Measurements from ENCODE around the gene CORO2B.
"Not testable (repeated sequence)": the region's sequence is repeated elsewhere in the genome, so short reads cannot be mapped to it uniquely, and the experiment has no call there.

CORO2B gene

DNA sequence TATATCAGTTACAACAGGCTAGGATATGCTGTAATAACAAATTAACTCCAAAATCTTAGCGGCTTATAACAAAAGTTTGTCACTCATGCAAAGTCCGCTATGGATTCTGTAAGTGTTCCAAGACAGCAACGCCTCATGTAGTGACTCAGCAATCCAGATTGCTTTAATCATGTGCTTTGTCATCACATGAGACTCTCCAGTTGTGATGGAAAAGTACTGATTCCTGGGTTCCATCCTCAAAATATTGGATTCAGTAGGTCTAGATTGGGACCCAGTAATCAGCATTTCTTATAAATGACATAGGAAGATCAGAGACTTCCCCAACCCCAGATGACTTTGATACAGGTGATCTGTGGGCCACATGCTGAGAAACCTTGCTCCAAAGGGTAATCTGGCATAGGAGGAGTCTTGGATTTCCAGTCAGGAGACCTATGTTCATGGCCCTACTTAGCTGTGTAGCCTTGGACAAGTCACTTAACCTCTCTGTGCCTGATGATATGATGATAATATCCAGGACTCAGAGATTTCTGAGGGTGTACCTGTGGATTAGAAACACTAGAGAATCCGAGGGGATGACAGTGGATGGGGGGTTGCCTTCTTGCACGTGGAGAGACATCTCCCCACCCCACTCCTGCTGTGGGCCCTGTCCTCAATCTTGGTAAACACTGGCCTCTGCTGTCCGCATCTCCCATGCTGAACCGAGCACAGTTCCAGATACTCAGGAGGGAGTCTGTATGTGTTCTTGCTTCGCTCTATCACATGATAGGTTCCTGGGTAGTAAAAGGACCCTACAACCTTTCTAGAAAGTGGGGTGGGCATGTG is 65.5 kb downstream of the CORO2B start:
- no peak for DNase-seq (ENCODE audit: low spot score)

DNA sequence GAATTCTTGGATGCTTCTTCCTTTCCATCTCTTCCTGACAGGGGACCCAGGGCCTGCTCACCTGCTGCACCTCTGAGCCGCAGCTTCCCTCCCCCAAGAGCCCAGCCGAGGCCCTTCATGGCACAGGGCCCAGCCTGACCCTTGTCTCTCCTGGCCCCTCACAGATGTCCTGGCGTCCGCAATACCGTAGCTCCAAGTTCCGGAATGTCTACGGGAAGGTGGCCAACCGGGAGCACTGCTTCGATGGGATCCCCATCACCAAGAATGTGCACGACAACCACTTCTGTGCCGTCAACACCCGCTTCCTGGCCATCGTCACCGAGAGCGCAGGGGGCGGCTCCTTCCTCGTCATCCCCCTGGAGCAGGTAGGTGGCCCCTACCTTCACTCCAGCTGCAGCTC is 66.2 kb downstream of the CORO2B start:
- no peak for DNase-seq (ENCODE audit: low spot score)

DNA sequence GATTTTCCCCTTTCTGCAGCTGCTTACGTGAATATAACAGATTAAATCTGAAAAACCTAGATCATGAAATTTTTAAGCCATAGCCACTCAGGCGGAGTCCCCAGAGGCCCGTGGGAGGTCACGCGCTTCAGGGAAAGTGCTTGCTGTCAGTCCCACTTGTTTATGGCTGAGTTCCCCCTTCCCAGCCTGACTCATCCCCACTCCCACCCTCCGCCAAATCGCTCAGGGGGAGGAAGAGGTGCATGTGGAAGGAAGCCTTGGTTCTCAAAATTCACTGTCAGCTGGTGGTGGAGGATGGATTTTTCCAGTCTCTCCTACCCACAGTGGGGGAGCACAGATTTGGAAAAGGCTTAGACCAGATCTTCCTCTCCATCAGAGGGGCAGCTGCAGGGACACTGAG is 67.4 kb downstream of the CORO2B start:
- DNase-seq (ENCODE audit: low spot score) = no peak

DNA sequence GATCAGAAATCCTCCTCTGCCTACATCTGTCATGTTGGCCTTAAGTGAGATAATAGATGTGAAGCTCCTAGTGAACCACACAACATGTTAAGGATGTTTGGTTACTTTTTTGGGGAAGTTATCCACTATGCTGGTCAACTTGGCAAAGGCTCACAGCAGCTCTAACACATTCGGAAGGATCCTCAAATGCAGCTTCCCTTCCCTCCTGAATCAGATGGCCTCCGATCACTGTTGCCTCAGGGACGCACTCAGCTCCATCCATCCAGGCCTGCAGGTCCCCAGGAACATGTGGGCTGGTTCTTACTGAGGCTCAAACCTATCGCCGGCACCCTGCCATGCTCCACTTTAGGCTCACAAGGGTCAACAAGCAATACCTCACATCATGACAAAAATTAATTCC is 67.9 kb downstream of the CORO2B start:
- no peak for DNase-seq (ENCODE audit: low spot score)

DNA sequence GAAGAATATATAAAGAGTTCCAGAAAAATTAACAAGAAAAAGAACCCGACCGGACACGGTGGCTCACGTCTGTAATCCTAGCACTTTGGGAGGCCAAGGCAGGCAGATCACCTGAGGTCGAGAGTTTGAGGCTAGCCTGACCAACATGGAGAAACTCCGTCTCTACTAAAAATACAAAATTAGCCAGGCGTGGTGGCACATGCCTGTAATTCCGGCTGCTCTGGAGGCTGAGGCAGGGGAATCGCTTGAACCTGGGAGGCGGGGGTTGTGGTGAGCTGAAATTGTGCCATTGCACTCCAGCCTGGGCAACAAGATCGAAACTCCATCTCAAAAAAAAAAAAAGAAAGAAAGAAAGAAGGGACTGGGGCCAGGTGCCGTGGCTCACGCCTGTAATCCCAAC is 68.6 kb downstream of the CORO2B start:
- DNase-seq (ENCODE audit: low spot score) = not testable (repeated sequence)

DNA sequence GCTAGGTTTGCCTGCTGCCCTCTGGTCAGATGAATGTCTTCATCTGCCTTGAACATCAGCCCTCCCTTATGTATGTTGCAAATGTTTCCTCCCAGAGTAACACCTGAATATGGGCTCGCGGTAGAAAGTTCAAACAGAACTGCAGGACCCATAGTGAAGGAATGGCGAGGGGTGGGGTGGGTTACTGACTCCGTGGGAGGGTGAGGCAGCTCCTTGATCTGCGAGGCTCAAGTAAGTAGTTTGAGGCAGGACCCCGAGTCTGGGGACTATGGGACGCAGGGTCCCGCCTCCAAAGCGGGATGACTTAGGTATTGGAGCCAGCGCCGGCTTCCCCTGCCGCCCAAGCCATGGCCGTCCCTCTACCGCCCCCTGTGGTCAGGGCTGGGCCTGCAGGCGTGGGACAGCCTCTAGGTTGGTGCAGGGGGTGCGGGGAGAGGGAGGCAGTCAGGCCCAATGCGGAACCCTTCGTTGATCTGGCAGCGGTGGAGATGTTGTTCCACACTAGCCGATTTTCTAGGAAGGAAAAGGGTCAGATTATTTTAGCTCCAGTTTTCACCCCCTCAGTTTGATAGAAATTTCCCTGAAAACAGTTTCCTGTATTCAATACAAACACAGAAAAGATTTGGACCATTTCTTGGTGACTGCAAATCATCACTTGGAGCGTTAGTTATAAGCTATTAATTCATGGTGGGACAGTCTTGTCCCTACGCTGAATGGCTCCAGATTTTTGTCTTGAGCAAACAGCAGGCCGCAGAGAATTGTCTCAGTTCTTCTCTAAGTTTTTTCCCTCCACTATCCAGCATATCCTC is 72.3 kb downstream of the CORO2B start:
- peak; percentile 57 for DNase-seq (ENCODE audit: low spot score)

DNA sequence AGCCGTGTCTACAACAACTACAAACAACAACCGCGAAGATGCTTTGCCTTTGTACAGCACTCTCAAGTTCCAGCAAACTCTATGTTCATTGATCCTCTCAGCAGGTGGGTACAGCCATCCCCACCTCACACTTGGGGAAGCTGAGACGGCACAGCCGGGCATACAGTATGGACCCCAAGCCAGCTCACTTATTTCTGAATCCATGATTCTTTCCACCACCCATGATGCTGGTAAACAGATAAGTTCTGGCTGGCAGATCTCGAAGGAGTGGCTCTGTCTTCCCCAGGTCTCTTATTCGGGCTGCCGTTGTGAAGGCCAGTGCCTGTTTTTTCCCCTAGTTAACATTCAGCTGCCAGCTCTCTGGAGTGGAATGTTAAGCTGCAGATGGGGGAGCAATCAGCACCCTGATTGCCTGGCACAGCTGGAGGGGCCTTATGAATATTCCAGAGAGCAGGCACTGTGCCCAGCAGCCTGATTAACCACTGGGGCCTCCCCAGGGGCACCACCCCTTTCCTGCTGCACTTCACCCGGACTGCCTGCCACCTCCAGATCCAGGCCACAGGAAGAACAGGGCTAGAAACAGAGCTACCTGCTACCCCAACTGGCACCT is 73.2 kb downstream of the CORO2B start:
- no peak for DNase-seq (ENCODE audit: low spot score)

DNA sequence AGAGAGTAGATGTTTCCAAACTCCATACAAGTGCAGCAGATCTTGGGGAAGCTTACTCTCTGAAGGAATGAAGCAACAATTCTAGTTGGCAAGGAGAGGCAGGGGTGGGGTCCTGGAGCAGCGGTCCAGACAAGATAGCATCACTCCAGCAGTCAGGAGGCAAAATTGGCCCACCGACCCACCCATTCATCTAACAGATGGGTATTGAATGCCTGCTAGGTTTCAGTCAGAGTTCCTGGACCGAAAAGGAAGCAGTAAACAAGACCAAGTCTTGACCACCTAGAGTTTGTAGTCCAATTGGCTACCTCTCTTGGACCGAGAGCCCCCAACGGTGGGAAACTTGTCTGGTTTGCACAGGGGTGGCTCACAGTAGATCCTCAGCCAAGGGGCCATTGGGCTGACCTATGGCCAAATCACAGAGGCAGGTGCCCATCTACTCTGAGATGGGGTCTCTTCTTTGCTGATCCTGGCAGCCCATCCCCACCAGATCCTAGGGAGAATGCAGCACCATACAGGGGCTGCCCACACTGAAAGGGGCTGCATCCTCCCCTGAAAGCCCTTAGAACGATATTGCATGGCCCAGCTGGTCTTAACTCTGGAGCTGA is 74.3 kb downstream of the CORO2B start:
- DNase-seq (ENCODE audit: low spot score) = no peak

DNA sequence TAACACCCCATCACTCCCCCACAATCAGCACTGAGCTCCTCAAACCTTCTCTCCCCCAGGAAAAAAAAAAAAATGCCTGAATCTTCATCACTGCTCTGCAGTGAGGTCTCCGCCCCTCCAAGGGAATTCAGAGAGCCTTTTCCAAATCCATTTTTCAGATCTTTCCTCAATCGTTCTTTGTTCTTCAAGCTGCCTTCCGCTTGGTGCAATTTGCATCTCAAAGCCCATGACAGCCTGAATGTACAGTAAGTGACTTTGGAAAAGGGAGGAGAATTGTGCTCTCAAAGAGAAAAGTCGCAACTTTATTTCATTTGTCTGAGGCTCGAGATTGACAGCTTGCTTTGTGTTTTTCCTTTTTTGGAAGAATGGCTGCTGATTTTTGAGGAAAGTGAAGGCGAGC is 75.0 kb downstream of the CORO2B start:
- no peak for DNase-seq (ENCODE audit: low spot score)

DNA sequence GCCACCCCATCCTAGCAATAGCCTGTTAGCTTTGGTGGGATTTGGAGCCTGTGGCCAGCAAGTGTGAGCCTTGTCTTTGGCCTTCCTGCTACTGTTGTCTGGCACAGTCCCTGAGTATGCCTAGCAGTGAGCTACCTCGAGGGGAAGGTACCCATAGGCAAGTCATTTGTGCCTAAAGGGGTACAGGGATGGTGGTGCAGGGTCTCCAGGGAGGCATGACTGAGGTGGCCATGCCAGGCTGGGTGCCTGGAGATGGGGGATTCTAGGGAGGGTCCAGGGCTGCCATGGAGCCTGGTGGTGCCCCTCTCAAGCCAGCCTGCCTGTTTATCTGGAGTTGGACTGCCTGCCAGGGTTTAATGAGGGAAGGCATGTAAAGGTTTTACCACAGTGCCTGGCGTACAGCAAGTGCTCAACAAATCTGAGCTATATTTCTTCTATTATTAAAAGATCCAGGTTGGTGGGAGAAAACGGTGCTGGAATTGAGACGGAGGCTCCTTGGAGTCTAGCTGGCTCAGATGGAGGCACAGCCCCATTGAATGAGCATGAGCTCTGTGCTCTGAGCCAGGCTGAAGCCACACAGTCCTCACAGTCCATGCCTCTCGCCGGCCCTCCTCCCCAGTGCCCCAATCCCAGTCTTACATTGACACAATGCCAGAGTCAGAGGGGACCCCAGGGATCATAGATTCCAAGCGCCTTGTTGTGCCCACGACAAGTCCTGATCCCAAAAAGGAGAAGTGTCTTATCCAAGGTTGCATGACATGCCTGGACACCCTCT is 76.2 kb downstream of the CORO2B start:
- DNase-seq (ENCODE audit: low spot score) = no peak

DNA sequence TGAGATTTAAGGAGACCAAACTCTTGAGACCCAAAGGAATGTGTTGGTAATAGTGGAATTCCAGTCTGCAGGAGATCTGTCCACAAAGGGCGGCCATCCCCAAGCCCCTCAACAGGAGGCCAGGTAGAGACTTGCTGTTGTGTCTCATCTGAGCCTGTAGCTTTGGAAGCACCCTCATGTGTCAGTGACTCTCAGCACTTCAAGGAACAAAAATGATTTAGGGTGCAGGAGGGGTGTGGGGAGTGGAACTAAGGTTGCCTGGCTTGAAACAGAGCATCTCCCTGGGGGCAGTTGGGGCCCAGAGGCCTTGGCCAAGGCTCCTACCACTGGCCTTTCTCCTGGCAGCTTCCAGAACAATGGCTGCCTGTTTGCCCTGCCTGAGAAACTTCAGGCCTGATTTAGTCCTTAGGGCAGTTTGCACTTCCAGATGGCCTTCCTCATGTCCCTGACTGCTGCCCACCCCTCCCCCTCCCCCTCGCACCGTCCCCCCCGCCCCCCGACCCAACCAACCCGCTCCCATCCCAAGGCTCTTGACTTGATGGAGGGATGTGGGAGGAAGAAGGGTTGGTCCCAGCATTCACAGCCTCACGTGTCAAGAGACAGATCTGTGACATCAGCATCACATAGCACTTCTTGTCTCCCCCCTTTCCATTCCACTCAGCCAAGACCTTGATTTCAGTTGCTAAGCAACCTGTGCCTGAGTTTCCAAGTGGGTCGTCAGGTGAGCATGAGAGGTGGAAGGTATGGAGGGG is 77.1 kb downstream of the CORO2B start:
- no peak for DNase-seq (ENCODE audit: low spot score)

DNA sequence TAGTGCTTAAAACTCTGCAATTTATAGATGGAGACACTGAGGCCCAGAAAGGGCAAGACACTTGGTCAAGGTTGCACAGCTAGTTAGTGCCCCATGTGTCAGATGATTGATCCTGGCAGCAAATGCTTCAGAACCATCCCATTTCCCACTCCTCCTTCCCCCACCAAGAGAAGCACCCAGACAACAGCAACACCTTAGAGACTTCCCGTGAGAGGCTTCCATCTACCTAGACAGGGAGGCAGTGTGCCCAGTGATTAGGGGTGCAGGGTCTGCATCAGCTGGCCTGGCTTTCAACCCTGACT is 77.6 kb downstream of the CORO2B start:
- DNase-seq (ENCODE audit: low spot score) = no peak

DNA sequence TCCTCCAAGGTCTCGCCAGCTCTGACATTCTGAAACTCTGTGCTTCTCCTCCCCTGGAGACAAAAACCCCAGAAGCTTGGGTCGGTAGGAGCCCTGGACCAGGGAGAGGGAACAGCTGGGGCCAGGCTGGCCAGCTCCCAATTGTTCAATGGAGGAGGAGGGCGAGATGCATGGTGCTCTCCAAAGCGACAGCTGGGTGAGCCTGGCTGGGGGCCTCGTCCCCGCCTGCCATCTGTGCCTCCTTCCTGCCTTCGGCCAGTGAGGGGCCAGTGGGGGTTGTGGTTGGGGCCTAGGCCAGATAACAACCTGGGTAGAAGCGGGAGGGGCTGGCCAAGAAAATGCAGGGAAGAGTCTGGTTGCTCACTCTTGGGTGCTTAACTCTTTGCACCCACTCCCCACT is 79.4 kb downstream of the CORO2B start:
- DNase-seq (ENCODE audit: low spot score) = no peak

DNA sequence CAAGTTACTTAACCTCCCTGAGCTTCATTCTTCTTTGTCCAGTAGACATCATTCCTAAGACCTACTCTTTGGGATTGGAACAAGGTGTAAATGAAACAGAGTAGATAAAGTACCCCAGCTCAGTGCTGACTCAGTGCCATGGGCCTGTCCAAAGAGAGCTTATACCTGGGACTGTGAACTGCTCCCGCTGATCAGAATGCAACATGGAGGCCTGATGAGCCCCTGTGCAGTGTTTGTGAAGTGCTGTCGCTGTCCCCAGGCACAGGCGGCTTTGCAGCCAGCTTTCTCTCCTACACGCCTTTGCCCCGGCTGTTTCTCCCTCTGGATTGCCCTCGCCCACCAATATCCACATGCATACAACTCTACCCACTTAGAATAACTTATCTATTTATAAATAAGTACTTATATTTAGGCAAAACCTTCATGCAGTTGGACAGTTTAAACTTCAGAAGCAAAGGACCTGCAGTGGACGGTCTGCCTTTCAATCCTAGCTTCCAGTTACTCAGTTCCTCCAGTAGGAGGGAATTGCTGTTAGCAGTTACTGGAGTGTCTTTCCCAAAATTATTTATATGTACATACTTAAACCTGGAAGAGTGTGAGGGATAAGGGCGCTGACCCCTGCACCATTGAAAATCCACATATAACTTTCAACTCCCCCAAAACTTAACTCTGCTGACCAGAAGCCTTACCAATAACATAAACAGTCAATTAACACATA is 80.0 kb downstream of the CORO2B start:
- no peak for DNase-seq (ENCODE audit: low spot score)

DNA sequence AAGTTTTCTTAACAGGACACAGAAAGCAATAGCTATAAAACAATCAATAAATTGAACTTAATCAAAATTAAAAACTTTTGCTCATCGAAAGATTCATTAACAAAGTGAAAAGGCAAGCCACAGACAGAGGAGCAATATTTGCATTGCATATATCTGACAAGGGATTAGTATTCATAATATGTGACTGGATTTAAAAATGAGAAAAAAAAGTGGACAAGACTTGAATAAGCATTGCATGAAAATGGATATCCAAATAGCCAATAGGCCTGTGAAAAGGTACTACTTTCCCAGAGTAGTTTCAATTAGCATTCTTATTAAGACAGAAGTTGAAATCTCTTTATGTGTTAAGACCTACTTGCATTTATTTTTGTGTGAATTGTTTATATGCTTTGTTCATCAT is 84.7 kb downstream of the CORO2B start:
- DNase-seq (ENCODE audit: low spot score) = no peak

DNA sequence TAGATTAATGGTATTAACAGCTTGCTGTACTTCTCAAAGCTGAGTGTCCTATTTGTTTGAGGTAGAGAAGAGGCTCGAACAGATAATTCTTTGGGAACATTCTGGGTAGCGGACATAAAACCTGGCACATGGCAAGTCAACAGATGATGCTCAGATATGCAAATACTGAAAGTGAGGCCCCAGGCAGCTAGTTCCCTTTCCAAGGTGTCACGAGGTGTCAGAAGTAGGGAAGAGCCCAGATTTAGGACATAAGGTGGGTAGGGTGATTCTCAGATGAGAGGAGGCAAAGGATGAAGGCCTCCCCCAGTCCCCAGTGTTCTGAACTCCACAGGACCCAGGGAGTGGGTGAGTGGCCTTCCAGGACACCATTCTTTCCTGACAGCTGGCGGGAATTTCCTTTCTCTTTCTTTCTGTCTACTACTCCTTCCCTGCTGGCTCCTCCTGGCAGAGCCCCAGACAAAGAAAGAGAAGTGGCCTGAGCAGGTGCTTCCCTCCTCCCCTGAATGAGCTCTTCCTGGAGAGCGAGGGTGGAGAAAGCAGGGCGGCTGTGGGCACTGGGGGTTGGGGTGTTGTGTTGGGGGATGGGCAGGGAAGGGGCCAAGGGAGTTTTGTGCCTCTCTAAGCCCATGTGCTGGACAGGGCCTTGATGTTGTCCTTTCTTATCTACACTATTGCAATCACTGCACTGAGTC is 87.5 kb downstream of the CORO2B start:
- no peak for DNase-seq (ENCODE audit: low spot score)

DNA sequence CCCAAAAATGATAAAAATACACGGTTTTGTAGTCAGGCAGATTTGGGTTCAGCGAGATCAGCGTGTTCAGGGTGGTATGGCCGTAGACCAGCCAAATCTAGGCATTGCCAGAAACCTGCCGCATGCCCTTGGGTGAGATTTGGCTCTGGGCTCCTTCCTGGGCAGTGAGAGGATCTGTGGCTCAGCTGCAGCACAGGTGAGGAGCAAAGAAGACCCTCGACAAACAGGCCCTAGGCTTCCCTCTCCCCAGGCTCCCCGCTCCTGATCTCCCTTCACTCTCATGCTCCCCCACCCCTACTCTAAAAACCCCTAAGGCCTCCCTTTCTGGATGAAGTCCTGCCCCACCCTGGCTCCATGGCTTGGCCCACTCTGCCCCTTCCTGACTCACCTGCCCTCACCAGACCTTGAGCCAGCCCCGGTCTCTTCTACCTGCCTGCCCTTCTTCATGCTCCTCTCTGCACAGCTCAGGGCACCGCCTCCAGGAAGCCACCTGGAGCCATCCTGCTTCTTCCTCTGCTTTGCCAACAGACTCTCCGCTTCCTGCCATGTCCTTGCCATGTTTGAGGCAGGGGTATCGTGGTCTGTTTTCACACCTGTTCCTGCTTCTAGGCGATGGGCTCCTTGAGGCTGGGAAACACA is 88.1 kb downstream of the CORO2B start:
- no peak for DNase-seq (ENCODE audit: low spot score)

DNA sequence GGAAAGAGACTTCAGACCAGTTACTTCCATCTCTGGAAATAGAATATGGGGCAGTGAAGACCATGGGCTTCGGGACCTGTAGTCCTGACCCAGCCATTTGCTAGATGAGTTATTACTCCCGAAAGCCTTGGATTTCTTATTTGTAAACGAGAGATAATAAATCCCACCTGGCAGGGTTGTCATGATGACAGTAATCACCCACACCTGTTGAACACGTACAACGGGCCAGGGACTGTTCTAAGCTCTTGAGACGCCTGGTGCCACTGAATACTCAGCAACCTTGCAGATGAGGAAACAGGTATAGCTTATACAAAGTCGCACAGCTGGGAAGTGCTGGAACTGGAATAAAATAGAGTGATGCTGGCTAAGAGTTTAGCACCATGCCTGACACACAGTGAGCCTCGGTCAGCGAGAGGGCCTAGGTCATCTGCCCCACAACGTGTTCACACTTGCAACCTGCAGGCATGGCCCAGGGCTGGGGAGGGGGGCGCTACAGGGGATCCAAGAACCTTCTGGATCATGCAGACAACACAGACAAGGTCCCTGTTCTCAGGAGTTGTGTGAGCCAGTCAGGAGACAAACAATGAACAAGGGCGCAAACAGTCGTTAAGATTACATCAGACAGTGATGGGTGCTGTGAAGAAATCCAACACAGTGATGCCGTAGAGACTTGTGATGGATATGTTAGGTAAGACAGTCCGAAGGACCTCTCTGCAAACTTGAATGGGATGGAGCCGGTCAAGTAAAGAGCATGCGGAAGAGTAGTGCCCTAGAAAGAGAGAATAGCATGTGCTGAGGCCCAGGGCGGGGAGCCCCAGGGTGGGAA is 89.2 kb downstream of the CORO2B start:
- DNase-seq (ENCODE audit: low spot score) = no peak
